Omental fat pad (tissue), 4 donors: ENCODE data around the gene PDE11A. TPM values are rescaled to one million over a fixed set of nuclear protein-coding genes. Genes with fewer than 3 reads are reported as not detected.
"Not testable (repeated sequence)": the region's sequence is repeated elsewhere in the genome, so short reads cannot be mapped to it uniquely, and the experiment has no call there.

Source experiments
- ATAC-seq: fragments of 150-250 bp; one replicate; pipeline ENCODE4 v1.9.1; 2016; ENCODE audit warnings: mild to moderate bottlenecking, moderate library complexity; ENCODE audit not compliant: low FRiP score
- DNase-seq: peaks from one replicate; pipeline ENCODE4 v3.0.0-alpha.2; 2019; ENCODE audit warnings: low spot score
- total RNA-seq, 4 donors: library from RNA; depleted of rRNA; stranded (reverse); fragments of >200 nt; gene quantifications; one replicate each; pipeline ENCODE4 v1.1.0, GENCODE V29; 2016
- TF ChIP-seq, protein P1 (sequence below), 3 donors: fragments of 450-650 bp; IDR thresholded peaks; one replicate each; pipeline ENCODE4 v1.5.1; 2016 to 2017; ENCODE audit warnings: antibody characterized with exemption in 3 of 3, mild to moderate bottlenecking in 3 of 3, moderate library complexity in 2 of 3

Gene PDE11A
- total RNA-seq, 4 donors from 2014 or later = 0.16 to 0.65 TPM; not detected in 2

DNA sequence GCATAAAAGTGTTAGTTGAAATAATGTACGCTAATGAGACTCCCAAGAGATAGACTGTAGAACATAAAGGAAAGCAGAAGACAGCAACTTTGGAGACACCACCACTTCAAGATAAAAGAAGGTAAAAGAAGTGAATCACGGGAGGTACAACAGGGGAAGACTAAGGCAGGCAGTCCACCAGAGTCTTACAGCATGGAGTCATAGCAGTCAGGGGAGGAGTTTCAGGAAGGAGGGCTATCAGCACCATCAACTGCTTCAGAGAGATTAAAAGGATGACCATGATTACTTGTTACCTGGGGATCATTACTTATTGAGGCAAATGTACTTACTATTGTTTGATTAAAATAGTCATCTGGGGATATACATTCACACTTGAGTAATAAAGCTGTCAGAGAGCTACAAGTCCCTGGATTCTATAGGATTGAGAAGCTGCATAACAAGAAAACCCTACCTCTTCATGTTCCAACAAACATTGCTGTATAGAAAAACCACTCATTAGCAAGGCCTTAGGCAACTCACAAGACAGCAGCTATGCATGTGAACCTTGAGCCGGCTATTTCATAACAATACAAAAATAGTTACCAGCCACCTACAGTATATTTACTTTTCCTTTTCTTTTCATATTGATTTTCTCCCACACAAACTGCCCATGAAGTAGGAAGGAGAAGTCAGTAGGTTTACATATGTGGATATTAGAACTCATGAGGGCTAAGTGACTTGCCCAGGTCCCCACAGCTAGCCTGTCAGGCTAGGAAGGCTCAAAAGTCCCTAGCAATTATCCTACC lies 101.7 kb downstream of the PDE11A start:
- DNase-seq (no peak), ATAC-seq (no peak)
- TF ChIP-seq, protein P1, sequence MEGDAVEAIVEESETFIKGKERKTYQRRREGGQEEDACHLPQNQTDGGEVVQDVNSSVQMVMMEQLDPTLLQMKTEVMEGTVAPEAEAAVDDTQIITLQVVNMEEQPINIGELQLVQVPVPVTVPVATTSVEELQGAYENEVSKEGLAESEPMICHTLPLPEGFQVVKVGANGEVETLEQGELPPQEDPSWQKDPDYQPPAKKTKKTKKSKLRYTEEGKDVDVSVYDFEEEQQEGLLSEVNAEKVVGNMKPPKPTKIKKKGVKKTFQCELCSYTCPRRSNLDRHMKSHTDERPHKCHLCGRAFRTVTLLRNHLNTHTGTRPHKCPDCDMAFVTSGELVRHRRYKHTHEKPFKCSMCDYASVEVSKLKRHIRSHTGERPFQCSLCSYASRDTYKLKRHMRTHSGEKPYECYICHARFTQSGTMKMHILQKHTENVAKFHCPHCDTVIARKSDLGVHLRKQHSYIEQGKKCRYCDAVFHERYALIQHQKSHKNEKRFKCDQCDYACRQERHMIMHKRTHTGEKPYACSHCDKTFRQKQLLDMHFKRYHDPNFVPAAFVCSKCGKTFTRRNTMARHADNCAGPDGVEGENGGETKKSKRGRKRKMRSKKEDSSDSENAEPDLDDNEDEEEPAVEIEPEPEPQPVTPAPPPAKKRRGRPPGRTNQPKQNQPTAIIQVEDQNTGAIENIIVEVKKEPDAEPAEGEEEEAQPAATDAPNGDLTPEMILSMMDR (IDR thresholded peaks at IDR 0.05) = no peak

GRCh38 chr2:177964892-177965291 lies 107.7 kb downstream of the PDE11A start:
- TF ChIP-seq, protein P1 (IDR thresholded peaks at IDR 0.05) = no peak
- DNase-seq (no peak), ATAC-seq (no peak)

DNA sequence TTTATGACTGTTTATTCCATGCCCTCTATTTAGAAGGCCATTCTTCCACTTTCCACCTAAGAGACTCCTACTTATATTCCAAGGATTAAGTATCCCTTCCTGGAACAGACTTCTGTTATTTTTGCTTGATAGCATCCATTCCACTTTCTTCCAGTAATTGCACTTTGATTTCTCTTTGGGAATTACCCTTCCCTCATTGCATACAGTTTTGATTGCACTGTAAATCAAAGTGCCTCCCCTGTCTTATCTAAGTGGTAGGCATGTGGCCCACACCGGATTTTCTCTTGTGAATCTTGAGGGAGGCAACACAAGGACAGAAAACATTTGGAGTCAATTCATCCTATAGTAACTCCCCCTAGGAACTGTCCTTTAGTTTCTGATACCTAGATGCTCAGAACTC lies 120.4 kb downstream of the PDE11A start:
- TF ChIP-seq, protein P1 (IDR thresholded peaks at IDR 0.05) = no peak
- no peak for DNase-seq
- ATAC-seq = no peak

DNA sequence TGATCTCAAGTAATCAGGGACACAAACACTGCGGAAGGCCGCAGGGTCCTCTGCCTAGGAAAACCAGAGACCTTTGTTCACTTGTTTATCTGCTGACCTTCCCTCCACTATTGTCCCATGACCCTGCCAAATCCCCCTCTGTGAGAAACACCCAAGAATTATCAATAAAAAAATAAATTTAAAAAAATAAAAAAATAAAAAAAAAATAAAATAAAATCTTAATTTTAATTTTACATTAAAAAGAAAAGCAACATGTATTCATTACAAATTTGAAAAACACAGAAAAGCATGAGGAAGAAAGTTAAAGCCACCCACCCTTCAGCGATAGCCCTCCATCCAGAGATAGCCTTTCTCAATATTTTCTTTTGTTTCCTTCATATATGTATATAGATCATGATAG lies 125.0 kb downstream of the PDE11A start:
- not testable (repeated sequence) for DNase-seq, ATAC-seq

GRCh38 chr2:177944530-177944929 lies 128.0 kb downstream of the PDE11A start:
- not testable (repeated sequence) for ATAC-seq, DNase-seq

GRCh38 chr2:177942731-177943130 lies 129.8 kb downstream of the PDE11A start:
- no peak for DNase-seq
- ATAC-seq = no peak
- TF ChIP-seq, protein P1 (IDR thresholded peaks at IDR 0.05) = no peak

DNA sequence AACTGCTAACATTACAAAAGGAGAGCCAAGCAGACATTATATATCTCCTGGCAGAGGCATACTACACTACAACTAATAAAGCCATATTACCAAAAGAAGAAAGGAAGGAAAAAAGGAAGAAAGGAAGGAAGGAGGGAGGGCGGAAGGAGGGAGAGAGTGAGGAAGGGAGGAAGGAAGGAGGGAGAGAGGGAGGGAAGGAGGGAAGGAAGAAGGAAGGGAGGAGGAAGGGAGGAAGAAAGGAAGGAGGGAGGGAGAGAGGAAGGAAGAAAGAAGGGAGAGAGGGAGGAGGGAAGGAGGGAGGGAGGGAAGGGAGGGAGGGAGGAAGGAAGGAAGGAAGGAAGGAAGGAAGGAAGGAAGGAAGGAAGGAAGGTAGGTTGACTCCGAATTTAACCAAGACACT lies 133.4 kb downstream of the PDE11A start:
- ATAC-seq (no peak), DNase-seq (no peak)
- TF ChIP-seq, protein P1 (IDR thresholded peaks at IDR 0.05) = no peak

DNA sequence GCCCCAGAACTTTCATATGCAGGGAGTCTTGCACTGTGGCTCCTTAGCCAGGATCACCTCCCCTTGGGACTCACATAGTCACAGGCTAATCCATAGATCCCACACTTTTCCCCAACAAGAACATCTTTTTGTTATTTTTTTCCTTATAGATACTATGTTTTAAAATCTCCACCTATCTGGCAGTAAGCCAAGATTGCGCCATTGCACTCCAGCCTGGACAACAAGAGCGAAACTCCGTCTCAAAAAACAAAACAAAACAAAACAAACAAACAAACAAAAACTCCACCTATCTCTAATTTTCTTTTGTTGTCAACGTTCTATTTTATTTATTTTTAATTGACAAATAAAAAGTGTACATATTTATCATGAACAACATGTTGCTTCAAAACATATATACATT lies 141.7 kb downstream of the PDE11A start:
- DNase-seq (no peak), ATAC-seq (no peak)
- TF ChIP-seq, protein P1 (IDR thresholded peaks at IDR 0.05) = no peak
